ENCODE results near the gene SLF2.

SLF2 gene

GRCh38 chr10:100904917-100905316, 7.8 kb upstream of the SLF2 start:
- no peak for FAIRE-seq

GRCh38 chr10:100907175-100907574, 5.6 kb upstream of the SLF2 start:
- no peak for FAIRE-seq

- no peak for FAIRE-seq
Observed at GRCh38 chr10:100907773-100908363, 4.9 kb upstream of the SLF2 start.

GRCh38 chr10:100908378-100908777, 4.4 kb upstream of the SLF2 start:
- FAIRE-seq, result no peak

GRCh38 chr10:100909501-100910263, 3.1 kb upstream of the SLF2 start:
- no peak for FAIRE-seq

DNA sequence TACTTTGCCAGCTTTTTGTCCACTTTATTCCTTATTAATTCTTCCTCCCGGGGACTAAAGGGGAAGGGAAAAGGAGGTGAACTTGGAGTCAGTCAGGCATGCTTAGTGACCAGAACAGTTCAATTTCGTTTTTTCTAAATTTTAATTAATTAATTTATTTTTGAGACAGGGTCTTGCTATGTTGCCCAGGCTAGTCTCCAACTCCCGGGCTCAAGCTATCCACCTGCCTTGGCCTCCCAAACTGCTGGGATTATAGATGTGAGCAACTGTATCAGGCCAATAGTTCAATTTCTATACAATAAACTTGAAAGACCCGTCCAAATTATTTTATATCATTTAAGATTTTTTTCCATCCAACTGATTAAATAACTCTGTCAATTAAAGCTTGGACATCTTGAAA, 1.3 kb upstream of the SLF2 start:
- no peak for FAIRE-seq

DNA sequence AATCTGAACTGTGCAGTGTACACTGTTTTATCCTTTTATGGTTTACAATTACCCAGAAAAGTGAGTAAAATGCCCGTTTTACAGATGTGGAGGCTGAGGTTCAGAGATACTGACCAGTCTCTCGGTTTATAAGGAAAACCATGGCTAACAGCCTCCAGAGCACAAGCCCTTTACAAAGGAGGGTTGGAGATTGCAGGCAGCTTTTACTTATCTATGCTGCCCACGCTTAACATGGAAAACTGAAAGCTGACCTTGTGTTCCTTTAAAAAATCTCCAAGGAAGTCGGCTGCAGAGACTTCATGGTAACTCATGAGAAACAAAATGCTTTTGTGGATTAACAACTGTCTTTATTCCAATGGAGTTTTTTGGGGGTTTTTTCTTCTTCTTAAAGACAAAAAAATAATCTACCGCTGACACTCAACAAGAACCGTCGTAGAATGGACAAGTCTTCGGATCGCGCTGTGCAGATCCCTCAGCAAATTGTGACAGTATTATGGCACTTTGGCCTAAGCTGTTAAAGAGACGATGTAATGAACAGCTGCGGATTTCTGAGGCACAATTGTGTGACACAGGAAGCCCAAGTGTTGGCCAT, 654 bp upstream of the SLF2 start:
- FAIRE-seq, result no peak

GRCh38 chr10:100913470-100913865, 705 bp downstream of the SLF2 start:
- FAIRE-seq, result no peak

DNA sequence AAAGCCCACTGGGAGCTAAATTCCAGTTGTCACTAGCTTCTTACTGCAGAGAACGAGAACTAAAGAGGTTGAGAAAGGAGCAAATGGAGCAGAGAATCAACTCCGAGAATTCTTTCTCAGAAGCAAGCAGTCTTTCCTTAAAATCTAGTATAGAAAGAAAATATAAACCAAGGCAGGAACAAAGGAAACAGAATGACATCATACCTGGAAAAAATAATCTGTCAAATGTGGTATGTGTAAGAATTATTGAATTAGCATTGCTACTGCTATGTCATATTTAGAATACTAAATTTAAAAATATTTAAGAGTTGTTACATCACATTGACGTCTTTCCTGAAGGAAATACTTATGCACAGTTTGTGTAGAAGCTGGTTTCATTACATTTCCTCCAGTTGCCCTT, 4.3 kb downstream of the SLF2 start:
- FAIRE-seq, result no peak

DNA sequence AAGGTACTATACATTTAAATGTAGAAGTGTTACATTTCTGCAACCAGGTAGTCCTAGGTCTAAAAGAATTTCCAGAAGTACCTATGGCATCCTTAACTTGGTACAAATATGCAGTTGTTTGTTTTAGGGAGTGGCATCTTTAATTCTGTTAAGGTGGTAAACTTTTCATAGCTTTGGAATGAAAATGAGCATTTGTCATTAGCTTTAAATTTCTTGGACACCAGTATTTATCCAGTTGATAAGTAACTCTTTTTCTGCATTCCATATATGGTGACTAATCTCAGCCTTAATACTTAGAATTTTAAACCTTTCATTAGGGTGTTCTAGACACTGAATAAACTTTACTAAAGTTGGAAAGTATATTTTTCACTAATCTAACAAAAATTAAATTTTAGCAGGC, 10.8 kb downstream of the SLF2 start:
- no peak for FAIRE-seq

DNA sequence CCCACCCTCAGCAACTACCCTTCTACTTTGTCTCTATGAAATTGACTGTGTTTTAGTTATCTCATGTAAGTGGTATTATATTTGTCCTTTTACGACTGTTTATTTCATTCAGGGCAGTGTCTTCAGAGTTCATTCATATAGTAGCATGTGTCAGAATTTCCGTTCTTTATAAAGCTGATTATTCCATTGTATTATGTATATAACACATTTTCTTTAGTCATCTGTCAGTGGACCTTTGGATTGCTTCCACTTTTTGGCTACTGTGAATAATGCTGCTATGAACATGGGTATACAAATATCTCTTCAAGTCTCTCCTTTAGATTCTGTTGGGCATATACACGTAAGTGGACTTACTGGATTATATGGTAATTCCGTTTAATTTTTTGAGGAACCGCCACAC, 14.5 kb downstream of the SLF2 start:
- FAIRE-seq, result no peak

- FAIRE-seq, result no peak
Observed at GRCh38 chr10:100928039-100928438, 15.3 kb downstream of the SLF2 start.

GRCh38 chr10:100930368-100930767, 17.6 kb downstream of the SLF2 start:
- FAIRE-seq, result no peak

DNA sequence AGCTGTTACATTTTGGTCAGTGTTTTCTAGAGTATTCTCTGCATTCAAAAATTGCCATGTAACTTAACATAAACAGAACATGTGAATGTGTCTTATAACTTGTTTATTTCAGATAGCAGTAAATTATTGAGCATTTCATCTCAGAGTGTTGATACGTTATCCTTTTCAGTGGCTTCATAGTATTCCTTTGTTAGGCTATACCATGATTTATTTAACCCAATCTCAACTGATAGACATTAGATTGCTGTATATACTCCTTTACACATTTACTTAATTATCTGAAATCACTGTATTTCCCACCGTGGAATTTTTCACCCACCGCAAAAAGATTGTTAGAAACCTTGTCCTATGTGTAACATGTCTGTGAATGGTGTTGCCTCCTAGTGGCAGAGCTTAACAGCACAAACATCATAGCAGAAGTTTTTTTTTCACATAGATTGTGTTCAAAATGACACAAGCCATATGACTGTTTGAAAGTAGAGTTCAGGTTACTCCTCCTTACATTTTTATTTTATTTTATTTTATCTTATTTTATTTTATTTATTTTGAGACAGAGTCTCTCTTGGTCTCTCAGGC, 21.4 kb downstream of the SLF2 start:
- FAIRE-seq, result no peak

DNA sequence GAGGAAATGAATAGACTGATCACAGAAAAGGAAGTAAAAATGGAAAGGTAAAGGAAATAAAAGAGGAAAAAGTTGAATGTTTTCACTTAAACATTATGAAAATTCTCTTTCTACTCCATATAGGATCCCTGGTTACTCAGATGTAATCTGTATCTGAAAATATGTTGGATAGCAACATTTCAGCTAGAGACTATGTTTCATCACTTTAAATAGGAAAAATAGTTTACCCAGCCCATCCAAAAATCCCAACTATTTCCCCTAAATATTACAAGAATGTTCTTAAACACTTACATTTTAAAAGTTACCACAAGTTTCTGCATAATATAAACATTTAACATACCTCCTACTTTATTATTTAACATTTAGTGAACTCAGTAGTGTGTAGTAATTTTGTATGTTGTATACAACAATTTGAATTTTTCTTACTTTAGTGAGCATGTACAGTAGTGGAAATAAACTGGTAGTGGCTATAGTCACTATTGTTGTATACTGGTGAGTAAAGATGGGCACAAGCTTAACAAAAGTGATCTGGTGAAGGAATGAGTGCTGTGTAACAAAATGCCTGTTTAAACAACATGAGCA, 27.1 kb downstream of the SLF2 start:
- FAIRE-seq, result no peak

DNA sequence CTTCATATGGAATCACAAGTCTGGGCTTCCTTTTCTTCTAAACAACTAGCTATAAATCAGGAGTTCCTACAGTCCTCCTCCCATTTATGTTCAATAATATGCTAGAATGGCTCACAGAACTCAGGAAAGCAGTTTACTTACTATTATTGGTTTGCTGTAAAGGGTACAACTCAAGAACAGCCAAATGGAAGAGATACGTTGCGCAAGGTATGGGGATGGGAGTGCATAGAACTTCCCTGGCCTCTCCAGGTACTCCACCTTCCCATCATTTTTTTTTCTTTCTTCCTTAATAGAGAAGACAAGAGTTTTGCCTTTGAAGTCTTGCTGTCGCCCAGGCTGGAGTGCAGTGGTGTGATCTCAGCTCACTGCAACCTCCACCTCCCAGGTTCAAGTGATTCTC, 29.5 kb downstream of the SLF2 start:
- FAIRE-seq, result no peak

DNA sequence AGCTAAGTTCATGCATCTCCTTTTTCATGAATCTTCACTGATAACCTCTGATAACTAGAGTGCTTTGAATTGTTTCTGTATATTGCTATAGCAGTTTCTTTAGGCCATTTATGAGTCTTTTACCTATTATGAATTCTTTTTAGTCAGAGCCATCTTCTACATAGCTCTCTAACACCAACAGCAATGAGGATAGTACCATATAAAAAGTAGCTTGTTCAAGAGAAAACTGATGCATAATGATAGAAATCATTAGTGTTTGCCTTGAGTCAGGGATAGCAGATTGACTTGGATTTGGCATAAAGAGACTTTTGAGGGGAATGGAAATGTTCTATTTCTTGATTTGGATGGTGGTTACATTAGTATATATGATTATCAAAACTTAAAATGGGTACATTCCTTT, 30.7 kb downstream of the SLF2 start:
- no peak for FAIRE-seq

- no peak for FAIRE-seq
Observed at GRCh38 chr10:100945754-100946153, 33.0 kb downstream of the SLF2 start.

DNA sequence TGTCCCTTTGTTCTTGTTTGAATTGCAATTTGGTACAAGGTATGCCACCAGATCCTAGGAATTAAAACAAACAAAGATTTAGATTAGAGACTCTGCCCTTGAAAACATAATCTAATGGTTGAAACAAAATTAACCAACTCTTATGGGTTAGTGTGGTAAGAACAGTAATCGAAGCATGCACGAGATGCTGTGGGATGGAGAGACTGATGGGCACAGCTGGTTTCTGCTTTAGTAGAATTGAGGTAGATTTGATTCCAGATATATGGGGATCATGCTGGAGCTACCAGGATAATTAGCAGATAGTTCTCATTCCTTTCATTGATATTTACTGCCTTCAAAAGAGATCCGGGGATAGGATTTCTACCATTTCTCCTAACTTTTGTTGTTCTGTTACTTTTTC, 36.2 kb downstream of the SLF2 start:
- FAIRE-seq, result no peak

DNA sequence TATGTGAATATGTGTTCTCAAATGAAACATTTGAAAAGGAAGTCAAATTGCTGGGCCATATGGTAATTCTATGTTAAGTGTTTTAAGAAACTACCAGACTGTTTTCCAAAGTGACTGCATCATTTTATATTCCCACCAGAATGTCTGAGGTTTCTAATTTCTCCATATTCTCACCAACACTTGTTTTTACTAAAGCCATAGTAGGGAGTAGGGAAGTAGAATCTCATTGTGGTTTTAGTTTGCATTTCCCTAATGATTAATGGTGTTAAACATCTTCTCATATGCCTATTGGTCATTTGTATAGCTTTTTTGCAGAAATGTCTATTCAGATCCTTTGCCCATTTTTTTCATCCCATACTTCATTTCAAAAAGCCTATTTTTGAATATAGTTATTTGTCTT, 47.5 kb downstream of the SLF2 start:
- no peak for FAIRE-seq

DNA sequence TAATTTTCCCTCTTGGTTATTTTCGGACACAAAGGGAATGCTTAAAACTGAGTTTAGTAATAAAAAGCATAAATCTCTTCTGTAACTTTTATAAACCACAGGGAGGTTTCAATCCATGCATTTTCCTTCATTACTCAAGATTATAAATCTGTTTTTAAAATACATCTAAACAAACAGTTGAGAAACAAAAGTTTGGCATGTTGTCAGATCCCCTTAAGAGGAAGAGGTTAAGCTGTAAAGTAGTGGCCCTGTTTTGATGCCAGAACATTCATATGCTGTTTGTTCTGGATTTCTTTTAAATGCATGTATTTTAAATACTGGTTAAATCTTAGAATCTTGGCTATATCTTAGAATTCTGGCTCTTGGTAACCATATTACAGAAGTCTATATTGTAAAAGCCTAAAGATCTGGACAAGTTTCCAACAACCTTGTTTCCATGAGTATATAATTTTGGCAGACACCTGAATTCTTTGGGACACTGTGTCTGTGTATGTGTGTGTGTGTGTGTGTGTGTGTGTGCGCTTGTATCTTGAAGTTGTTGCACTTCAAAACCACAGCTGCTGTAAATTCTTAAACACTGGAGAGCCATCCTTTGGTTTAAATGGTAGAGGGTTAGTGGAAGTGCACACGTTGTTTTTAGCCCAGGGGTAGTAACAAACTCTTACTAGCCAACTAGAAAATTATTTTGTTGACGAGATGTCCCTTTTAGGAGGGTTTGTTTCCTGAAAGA, 49.8 kb downstream of the SLF2 start:
- no peak for FAIRE-seq

DNA sequence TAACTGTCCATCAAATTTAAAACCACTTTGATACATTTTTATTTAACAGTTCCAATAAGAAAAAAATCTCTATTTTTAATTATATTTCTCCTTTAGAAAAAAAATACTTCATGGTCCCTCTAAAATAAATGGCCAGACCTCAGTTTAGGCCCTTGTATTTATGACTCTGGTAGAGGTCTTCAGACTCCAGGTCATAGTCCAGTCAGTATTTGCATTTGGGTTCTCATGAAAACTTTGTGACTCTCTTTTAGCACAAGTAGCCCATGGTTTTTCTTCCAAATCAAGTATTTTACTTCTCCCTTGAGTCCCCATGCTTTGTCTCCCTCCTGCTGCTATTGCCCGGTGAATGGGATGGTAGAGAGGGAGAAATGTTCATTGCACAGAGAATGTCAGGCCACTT, 51.1 kb downstream of the SLF2 start:
- FAIRE-seq, result no peak

DNA sequence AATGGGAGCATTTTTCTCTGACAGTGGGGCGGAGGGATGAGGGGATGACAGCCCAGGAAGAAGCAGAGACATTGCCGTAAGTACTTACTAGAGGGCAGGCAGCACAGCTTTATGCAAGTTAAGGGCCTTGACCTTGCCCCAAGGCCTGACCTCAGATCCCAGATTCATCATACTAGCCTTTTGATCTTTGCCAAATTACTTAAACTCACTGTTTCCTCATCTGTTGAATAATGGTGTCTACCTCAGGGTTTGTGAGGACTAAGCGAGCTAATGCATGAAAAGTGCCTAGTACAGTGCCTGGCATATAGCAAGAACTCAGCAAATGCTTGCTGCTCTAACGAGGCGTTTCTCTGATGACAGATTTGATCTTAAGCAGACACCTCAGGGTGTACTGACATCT, 53.1 kb downstream of the SLF2 start:
- no peak for FAIRE-seq

All from colon (tissue), 2 donors.